ENCODE data around the gene GBX2.

GBX2 gene

DNA sequence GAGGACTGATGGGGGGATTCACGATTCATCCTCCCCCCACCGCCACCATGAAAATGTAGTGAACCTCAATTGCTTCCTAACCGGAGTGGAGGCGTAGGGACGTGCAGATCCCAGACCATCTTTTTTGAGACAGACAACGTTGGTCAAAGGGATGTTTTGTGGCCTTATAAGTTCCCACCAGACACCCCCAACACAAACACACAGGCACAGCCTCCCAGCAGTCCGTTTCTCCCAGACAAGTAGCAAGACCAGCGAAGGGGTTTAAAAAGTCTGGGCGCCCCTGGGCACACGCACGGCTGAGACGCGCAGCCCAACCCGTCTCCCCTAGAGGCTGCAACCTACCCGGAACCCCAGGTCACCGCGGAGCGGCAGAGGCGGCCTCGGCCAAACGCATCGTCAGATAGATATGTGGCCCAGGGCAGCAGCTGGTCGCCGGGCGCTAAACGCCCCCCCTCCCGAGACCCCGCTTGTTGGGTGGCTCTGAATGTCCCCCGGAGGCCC lies 1.3 kb downstream of the GBX2 start:
- no peak for DNase-seq

DNA sequence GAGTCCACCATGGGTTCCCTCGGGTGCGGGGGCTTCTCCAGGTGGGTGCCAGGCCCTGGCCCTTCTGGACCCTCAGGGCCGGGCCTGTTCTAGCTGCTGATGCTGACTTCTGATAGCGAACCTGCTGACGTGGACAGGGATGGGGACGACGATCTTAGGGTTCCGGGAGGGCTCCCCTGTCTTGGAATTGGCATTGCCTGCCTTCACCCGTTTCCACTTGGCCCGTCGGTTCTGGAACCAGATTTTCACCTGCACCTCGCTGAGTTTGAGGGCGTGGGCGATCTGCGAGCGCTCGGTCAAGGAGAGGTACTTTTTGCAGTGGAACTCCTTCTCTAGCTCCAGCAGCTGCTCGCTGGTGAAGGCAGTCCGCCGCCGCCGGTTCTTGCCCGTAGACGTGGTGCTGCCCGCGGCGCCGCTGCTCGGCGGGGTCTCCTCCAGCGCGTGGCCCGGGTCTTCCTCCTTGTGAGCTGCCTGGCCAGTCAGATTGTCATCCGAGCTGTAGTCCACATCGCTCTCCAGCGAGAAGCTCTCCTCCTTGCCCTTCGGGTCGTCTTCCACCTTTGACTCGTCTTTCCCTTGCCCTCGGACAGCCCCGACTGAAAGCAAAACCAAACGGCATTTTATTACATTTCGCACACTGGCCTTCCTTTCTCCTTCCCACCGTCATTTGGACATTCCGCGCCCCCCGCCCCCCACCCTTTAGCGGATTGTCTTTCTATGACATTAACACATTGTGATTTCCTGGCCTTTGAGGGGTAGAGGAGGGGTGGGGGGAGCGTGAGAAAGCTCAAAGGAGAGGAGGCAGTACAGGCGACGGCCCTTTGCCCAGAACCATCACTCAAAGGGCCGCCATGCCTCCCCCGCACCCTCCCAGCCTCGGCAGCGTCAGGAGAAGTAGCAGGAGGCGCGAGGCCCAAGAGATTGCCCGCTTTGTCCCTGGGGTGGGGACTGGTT lies 2.1 kb downstream of the GBX2 start:
- no peak for DNase-seq

DNA sequence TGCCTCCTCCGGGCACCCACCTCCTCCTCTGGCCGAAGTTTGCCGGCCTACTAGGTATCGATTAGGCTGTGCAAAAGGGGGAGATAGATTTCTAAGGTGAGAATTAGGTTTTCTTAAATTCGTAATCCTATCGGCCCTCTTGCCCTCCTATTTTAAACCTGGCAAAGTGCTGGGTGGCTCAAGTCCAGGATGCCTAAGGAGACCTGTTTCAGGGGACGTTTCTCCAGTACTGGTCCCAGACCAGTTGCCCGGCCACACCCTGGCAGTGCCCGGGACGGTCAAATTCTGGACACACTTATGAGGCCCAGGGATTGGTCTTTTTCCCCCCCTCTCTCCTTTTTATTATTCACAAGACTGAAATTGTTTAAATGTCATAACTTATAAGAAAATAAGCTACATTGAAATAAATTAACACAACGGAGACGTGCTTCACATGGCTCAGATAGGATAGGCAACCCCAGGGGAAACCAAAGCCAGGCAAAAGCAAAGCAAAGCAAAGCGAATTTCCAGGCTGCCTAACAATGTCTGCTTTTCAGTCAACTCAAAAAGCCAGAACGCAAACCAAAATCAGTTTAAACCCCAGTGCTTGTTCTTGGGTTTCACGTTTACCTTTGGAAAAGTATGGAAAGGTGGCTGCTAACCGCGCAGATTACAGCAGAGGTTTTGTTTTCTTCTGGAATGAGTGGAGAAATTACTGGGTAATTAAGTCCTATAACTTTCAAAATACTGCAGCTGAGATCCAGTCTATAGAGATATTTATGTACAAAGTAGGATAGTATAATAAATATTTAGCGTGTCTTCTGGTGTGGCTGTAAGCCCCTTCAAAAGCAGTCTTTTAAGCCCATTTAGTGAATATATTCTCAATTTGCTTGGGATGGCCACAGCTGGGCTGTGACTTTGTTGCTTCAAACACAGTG lies 3.0 kb downstream of the GBX2 start:
- DNase-seq: no peak

DNA sequence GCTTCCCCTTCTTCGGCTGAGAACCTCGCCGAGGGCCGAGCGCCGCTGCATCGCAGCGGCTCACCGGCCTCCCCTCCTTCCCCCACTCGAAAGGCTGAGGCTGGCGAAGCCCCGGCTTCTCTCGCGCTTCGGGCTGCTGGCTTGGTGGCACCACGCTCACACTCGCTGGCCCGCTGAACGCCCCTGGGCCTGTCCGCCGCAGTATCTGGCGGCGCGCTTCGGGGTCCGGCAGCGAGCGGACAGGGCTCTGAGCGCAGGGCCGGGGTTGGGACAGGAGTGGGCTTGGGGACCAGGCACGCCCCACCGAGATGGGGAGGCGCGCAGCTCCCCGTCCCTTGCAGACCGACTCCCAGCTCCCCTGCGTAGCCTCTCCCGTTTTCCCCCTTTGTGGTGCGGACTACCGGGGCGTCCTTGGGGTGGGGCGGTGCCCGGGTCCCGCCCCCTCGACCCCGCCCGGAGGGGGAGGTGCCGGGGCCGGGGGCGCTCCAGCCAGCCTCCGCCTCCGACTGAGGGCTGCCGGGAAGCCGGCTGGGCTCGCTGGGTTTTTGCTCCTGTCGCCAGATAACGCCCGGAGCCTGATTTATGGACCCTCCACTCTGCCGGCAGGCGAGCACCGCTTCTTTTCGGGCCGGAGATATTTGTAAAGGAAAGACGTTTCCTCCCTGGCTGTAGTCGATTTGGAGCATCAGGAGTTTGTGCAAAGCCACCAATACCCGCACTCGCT lies 3.8 kb downstream of the GBX2 start:
- DNase-seq: no peak

DNA sequence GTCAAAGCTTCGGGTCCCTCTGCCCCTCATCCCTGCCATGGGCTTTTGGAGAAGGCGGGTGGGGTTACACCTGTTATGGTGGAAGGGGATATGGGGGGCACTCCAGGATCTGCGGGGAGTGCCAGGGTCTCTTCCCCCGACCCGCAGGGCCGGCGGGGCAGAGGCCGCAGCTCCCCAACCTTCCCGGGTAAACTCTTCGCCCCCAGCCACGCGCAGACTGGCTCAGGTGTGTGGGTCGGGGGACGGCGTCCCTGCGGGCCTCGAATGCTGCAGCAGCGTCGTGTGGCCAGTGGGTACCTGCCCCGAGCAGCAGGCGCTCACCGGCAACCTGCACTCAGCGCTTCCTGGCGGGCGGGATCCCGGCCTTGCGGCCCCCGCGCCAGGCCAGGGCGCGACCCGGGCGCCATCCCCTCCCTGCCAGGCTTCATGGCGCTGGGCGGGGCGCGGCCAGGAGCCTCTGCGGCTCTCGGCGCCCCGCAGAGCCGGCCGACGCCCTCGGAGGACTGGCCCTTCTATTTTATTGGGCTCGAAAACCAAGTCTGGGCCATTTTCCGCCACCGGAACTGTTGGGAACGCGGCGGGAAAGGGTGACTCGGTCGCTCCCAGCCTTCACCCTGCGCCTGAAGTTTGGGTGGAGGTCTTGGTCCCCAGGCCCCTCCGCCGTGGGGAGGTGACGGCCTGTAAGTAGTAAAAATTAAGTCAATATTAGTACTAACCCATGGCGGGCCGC lies 4.5 kb downstream of the GBX2 start:
- DNase-seq: no peak

DNA sequence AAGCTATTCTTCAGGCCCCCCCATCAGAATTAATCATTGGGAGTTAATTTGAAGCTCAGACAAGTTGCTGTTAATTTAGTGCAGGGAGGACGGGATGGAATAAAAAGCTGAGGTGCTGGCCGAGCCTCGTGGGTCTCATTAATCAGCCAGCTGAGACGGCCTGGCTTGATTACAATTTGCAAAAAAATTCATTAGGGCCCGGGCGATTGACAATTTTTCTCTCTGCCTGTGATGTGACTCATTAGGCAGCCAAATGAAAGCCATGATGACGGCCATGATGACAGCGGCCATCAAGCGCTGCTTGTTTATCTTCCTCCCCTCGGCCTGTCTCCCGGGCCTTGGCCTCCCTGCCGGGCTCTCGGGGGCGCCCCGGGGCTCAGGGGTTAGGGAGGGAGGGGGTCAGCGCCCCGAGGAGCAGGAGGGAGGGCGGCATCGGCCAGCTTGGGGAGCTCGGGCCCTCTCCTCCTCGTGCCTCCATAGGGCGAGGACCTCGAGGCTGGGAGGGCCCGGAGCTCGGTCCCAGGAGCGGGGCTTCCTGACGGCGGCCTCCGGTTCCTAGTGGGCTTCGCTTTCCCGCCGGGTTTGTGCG lies 5.2 kb downstream of the GBX2 start:
- DNase-seq: no peak

DNA sequence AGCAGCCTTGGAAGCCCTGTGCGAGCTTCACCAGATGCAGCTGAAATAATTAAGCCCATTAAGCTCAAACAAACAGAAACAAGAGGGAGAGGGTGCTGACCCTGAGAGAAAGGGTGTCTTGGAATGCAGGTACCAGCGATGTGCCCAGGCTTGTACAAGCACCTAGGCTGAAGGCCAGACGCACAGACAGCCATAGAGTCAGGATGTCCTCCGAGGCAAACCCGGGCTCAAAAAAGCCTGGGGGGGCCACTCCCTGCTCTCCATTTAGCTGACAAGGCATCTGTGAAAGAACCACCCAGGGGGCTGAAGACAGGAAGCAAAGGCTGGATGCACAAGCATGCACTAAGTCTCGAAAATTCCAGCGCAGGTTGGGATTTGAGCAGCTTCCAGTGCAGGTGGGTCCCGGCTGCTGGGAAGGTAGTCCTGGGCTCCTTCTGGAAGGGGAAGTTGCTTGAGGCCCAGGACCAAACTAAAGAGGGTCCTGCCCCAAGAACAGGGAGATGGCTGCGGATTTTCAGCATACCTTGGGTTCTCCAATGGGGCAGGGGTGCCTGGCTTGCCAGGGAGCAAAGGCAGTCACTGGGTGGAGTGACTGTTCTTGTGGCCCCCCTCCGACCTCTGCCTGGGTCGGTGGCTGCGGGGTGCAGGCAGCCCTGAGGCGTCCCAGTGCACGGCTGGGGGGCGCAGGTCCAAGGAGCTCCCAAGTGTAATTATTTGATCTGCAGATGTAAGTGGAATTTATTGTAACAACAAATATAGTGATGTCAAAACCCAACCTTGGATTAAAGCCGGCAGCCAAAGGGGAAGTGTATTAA lies 5.9 kb downstream of the GBX2 start:
- no peak for DNase-seq

DNA sequence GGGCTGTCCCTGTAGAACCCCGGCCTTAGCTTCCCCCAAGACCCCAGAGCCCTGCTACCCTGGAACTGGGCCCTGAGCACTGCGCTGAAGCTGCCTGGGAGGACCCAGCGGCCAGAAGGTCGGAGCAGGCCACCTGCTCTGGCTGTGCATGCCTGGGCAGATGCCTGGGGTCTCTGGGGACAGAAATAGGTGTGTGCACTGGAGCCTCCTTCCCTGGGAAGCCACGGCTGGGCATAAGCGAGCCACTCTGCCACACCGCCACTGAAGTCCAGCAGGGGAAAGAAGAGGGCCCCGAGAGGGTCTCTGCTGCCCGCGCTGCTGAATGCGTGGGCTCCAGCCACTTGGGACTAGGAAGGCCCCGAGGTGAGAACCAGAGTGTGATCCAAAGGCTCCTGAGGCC lies 6.7 kb downstream of the GBX2 start:
- no peak for DNase-seq

DNA sequence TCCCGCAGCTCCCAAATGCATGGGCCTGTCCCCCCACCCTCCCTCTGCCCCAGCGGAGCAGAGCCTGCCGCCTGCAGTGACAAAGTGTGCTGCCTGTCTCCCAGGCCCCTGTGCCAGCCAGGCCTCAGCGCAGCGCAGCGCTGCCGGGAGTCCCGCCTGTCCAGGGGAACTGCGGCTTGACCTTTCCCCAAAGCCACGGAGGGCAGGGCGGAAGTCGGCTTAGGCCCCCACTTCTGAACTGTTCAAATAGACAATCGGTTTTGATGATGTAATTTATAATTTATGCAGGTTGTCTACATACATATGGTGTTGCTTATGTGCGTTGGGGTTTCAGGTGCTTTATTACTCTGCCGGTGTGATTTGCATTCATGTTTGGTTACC lies 7.1 kb downstream of the GBX2 start:
- DNase-seq: no peak

DNA sequence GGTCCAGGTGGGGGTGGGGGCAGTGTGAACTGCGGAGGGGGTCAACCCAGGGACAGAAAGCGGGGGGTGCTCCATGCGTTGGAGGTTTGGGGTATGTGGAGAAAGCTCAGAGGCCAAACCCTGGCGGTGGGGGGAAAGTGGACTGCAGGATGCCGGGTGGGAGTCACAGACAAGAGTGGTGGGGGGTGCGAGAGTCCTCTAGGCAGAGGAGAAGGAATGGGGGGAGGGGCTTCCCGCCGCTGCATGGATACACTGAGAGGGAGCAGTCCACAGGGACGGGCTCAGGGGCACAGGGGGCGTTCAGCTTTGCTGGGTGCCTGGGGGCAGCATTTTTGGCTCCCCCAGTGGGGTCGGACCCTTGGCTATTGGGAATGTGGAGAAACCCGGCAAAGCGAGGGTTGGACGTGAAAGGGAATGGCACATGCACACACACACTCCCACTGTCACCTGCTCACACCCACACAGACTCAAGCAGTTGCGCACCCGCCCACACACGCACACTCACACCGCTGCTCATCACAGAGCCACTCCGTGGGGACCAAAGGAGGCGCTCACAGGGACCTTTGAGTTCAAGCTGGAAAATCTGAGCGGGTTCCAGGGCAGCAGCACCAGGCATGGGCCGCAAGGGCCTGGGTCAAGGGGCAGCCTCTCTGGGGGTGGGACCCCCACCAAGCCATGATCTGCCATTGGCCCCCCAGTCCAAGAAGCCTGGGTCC lies 7.7 kb downstream of the GBX2 start:
- DNase-seq: no peak

DNA sequence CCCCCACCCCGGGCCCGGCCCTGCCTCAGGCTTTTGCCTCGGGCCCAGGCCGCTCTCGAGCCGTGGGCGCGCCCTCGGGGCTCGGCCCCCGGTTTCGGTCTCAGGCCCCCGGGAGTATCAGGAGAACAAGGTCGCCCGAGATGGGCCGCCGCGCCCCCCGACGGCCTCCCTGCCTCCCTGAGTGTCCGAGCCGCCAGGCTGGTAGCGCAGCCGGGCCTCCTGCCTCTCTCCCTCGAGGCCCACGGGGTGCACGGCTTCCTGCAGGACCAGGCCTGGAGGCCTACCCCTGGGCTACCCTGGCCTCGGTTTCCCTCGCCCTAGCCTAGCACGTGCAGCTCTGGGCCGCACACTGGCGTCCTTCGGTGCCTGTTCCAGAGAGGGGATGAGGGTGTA lies 8.4 kb downstream of the GBX2 start:
- DNase-seq: no peak

DNA sequence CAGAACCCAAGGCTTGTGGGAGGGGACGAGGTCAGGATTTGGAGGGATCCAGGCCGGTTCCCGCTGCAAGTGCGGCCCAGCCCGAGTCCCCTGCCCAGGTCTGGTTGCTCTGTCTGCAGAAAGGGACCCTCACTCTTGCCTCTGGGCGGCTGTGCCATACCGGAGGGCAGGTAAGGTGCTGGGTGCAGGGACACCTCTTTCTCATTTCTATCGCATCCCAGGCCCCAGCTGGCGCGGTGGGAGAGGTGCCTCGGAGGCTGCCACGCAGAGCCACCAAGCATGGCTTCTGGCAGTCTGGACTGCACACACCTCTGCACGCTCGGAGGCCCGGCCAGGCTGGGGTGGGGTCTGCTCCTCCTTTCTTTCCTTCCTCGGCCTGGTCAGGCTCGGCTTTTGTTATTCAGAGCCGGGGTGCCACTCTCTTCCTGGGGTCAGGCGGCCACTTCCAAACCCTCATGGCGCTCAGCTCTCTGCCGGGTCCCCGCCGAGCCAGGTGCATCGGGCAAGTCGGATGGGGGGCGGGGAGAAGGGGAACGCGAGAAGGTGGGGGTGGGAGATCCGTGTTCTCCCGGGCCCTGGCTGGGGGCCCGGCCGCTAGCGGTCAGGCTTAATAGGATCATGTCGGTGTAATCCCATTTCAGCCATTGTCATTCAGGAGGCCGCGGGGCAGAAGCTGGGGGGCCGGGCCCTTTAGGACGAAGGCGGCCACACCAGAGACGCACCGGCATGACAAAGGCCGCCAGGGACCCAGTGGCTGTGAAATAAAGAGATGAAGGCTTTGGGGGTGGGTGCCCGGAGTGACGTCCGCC lies 9.0 kb downstream of the GBX2 start:
- no peak for DNase-seq

DNA sequence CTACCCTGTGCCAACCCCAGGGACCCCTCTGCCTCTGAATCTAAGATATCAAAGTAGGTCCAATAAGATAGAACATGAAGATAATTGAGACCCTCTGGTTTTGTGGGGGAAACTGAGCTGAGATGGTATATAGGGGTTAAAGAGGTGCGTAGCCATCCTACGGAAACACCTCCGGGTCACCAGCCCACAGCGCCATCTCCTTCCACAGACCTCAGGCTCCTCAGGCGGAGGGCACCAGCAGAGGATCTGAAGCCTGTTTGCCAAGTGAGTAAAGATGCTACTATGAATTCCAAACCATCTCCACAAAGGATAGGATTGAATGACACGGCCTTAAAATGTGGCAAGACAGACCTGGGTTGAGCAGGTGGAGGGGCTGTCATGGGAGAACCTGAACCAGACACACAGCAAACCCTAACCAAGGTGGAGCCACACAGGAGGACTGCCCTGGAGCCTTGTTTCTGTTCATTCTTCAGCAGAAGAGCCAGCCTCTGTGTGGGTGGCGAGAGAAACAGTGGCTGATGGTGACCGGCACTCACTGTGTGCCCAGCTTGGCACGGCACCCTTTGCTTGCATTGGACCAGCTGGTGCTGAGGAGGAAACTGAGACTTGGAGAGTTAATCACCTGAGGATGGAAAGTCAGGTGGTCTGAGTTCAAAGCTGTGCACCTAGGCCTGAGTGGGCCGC lies 10.2 kb downstream of the GBX2 start:
- DNase-seq: no peak

DNA sequence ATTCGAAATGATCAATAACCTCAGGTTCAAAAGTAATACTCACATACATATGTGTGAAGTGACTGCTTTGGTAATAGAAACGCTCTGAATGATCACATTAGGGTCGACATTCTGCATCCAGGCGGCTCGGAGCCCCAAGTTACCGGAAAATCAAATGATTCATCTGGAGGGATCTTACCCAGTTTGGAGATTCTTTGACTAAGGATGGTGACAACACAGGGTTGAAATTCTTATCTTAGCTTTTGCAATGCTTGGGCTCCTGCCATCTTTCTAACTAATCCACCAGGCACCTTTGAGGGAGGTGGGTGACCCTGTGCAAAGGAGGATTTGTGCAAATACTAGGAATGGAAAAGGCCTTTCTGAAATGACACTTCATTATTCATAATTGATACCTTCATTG lies 10.8 kb downstream of the GBX2 start:
- no peak for DNase-seq

DNA sequence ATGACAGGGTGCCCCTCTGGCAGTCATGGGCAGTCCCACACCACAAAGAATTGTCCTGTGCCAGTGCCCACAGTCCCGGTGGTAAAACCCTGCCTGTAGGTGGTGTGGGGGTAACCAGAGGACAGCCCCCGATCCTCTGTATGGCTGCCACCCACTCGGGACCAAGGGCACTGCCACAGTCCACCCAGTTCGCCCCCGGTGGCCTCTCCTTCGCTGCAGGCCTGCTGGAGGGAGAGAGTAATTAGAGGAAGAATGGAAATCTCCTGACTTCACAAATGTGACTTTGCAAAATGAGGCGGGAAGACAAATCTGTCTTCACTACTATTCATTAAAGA lies 11.4 kb downstream of the GBX2 start:
- no peak for DNase-seq

DNA sequence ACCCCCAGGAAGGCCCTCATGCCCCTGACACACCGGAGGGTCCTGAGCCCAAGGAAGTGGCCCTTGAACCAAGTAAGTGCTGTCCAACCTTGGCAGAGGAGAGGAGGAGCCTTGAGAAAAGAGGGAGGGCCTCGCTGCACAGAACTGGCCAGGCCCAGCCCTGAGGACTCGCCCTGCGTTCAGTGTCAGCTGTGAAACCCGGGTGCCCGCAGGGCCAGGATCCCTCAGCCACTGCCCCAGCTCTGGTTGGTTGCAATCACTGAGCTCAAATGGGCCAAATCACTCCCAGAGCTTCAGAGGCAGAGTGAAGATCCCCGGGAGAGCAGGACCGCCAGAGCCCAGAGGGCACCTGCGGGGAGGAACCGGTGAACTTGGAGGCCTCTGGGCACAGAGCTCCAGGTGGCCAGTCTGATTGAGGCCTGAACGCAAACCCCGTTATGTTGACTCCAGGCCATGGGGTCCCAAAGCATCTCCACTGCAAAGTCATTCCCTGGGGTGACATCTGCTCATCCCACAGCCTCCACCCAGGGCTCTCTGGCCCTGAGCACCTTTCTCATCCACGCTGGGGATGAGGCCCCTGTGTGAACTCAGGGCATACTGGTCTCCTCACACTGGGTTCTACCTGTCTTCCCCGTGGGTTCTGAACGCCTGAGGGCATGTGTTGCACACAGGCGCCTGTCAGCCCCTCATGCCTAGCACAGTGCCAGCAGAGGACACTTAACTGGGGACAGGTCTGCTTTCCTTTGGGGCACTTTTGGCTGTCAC lies 11.9 kb downstream of the GBX2 start:
- DNase-seq: no peak

DNA sequence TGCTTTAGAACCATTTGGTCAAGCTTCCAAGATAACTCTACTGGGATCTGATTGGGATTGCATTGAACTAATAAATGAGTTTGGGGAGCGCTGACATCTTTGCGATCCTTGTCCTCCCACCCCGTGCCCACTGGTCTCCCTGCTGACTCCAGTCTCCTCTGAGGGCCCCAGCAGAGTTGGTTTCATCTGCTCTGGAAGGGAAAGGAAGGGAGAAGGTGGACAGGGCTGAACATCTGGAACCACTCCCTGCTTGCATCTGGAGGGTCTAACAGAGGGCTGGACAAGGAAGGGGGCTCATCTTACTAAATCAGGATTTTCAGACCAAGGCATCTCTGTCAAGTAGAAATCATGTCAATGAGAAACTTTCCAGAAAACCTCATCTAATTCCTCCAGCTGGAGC lies 12.8 kb downstream of the GBX2 start:
- DNase-seq: no peak

DNA sequence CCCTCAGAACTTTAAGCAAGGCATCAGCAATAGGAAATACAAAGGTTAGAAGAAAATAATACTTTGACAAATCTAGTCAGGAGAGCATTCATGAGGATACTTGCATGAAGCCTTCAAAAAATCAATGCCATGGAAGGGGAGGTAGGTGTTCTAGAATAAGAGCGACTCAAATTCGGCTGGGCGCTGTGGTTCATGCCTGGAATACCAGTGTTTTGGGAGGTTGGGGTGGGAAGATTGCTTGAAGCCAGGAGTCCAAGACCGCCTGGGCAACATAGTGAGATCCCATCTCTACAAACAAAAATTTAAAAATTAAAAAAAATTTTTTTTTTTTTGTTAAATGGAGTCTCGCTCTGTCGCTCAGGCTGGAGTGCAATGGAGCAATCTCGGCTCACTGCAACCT lies 21.8 kb downstream of the GBX2 start:
- no peak for DNase-seq

Data from central memory CD4-positive, alpha-beta T cell (primary cell).